Measurements from ENCODE around the gene NUP188.
"Not testable (repeated sequence)": the region's sequence is repeated elsewhere in the genome, so short reads cannot be mapped to it uniquely, and the experiment has no call there.

Gene NUP188

GRCh38 chr9:129033216-129033615, 85.7 kb downstream of the NUP188 start:
- FAIRE-seq, result no peak

- FAIRE-seq, result not testable (repeated sequence)
These were observed 88.3 kb downstream of the NUP188 start for GRCh38 chr9:129035838-129036237.

GRCh38 chr9:129036241-129036922, 88.9 kb downstream of the NUP188 start, which contains the start of gene MIGA2:
MIGA2 (plus strand) TSS chr9:129036626; CDS start chr9:129040595, 3,969 bp downstream.
- no peak for FAIRE-seq

DNA sequence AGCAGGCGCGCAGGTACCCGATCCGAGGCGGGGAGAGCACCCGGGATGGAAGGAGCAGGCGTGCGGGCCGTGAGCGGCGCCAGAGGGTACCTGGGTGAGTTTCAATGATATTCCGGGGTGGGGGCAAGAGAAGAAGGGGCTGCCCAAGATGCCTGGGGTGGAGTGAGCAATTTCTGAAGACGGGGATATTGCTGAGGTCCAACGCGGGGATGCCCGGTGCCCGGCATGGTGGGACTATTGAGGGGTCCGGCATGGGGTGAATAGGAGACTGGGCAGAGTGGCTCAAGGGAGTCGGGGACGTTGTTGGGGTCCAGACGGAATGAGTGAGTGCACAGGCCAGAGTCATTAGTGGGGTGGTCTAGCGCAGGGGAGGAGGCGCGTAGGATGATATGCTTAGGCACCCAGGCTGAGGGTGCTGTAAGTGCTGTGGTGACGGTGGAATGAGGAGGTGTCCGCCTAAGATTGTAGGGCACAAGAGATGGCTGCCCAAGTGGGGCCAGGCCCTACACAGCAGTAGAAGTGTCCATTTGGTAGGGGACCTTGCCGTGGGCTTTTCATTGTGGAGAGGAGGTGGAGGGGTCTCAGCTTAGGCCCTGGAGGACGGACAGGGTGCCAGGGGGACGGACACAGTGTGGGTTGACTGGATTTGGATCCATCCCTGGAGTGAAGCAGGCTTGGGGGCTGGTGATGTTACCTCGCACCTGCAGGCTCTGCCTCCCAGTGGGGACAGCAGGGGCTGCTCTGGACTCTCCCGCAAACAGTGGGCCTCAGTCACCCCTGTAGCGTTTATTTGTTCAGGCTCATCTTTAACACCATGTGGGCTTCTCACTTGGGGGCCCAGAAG, 89.6 kb downstream of the NUP188 start:
- no peak for FAIRE-seq

DNA sequence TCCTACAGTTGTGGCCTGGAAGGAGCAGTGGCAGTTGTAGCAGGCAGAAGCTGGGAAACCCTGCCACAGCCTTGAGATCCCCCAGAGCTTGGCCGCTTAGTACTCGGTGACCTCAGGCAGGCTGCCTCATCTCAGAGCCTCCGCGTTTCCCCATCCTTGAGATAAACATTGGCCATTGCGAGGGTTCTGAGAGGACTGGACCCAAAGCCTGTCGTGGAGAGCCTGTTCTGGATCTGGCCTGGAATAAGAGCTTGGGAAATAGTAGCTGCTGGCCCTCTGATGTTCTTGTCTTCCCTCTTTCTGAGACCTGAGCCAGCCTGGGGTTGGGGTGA, 90.2 kb downstream of the NUP188 start:
- FAIRE-seq, result no peak

DNA sequence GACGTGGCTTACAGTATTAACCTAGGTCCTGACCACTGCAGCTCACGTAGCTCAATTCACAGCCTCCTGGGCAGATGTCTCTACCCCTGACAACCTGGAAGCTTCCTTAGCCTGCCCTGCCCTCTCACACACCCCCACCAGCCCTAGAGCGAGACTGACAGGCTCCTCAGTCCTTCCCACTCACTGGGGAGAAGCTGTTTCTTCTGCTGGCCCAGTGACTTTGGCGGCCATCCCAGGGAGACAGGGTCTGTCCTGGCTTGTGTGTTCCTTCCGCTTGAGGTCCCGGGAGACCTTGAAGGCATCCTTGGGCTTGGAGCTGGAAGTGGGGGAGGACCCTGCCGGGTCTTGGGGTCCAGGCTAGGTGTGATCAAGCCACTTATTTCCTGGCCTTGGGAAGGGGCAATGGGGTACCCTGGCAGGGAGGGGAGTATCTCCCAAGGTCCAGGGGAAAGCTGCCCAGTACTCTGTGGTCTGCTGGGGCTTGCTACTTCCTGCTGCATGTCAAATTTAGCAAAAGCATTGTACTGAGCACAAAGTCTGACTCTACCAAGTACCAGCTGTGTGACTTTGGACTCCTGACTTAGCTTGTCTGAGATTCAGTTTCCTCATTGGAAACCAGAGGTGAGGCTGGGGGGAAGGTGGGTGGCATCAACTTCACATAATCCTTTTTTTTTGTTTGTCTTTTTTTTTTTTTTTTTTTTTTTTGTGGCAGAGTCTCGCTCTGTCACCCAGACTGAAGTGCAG, 90.8 kb downstream of the NUP188 start:
- FAIRE-seq, result no peak

GRCh38 chr9:129040113-129040643, 92.7 kb downstream of the NUP188 start:
- FAIRE-seq, result no peak

DNA sequence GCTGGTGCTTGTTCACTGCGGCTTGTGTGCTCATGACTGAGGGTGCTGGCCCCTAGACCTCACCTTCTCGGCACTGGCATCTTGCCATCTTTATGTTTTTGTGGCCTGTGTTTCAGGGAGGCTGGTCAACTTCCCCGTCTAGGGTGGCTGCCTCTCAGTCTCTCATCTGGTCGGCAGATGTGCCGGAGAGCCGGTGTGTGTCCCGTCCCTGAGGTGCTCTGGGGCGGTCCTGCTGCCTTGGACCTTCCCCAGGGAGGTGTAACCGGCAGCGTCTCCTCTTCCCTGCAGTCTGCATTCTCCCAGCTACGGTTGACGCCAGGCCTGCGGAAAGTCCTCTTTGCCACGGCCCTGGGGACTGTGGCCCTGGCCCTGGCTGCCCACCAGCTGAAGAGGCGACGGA, 94.5 kb downstream of the NUP188 start:
- FAIRE-seq, result no peak

GRCh38 chr9:129052592-129052991, 105.1 kb downstream of the NUP188 start:
- FAIRE-seq, result no peak

GRCh38 chr9:129053020-129053419, 105.5 kb downstream of the NUP188 start:
- FAIRE-seq, result no peak

- FAIRE-seq, result no peak
These were observed 106.8 kb downstream of the NUP188 start for GRCh38 chr9:129054163-129054851.

Data from islet of Langerhans (tissue), 1 donor.